ENCODE measurements around the gene FCAMR.
A peak's percentile ranks its signal among the peaks of the same experiment; 100 is the strongest.

FCAMR gene

GRCh38 chr1:206979379-206980043, 9.3 kb upstream of the FCAMR start:
- in situ Hi-C loops (cut with HindIII; ENCODE audit: low pct_ligation_motif_present, low sequenced_read_pairs) = no loop called here
- Histone ChIP-seq H3K27ac (no peak overlapping the region), H3K4me3 (ENCODE audit: low read depth, low read length) (no peak overlapping the region), H3K27me3 (replicated peaks) (peaks cover 9% of the 10 kb centered on the region), H3K36me3 (replicated peaks) (no peaks in the 10 kb centered on the region)
- DNase-seq = peak; percentile 5
- TF ChIP-seq CTCF (IDR thresholded peaks at IDR 0.05; ENCODE audit: low read depth, low read length, missing control alignments) = peak; percentile 74

DNA sequence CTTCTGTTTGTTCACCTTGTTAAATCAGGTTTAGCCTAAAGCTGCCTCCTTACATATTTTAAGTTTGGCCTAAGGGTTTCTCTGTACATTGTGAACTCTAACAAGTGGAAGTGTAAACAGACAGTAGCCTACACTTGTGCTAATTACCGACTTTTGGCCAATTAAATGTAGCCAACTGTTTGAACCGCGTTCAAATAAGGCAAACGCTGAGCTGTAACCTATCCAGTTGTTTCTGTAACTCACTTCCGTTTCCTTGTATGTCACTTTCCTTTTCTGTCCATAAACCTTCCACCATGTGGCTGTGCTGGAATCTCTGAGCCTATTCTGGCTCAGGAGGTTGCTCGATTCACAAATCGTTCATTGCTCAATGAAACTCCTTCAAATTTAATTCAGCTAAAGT, 8.0 kb upstream of the FCAMR start:
- no peak for TF ChIP-seq CTCF (IDR thresholded peaks at IDR 0.05; ENCODE audit: low read depth, low read length, missing control alignments)
- in situ Hi-C loops (cut with HindIII; ENCODE audit: low pct_ligation_motif_present, low sequenced_read_pairs) = no loop called here

DNA sequence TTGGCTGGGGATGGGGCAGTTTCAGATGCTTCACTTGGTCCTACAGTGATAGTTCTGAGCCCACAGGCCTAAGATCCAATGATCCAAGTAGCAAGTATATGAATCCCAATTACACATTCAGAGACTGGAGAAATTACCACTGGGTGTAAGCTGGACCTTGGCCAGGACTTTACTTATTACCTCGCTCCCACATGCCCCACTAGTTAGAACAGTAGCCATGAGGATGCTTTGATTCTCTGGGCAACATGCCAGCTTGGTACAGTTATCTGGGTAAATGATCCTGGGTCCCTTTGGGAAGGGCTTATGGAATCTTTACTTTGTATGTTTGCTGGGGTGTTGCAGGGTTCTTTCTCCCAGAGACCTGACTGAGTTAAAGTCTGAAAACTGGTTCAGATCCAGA, 5.0 kb upstream of the FCAMR start:
- Histone ChIP-seq H3K27me3 (replicated peaks) (peaks cover 5% of the 10 kb centered on the region), H3K36me3 (replicated peaks) (no peaks in the 10 kb centered on the region), H3K4me3 (ENCODE audit: low read depth, low read length) (no peak overlapping the region), H3K27ac (no peak overlapping the region)
- no peak for DNase-seq
- in situ Hi-C loops (cut with HindIII; ENCODE audit: low pct_ligation_motif_present, low sequenced_read_pairs) = no loop called here
- TF ChIP-seq CTCF (IDR thresholded peaks at IDR 0.05; ENCODE audit: low read depth, low read length, missing control alignments) = no peak

More for the DNA sequence above, 8.0 kb upstream of the FCAMR start:
- H3K27me3 ChIP-seq (replicated peaks) = peaks cover 11% of the 10 kb centered on the region
- no peak overlapping the region for H3K27ac ChIP-seq
- no peak for DNase-seq
- H3K4me3 ChIP-seq (ENCODE audit: low read depth, low read length) = no peak overlapping the region
- H3K36me3 ChIP-seq (replicated peaks) = no peaks in the 10 kb centered on the region

GRCh38 chr1:206974140-206974539, 3.9 kb upstream of the FCAMR start:
- in situ Hi-C loops (cut with HindIII; ENCODE audit: low pct_ligation_motif_present, low sequenced_read_pairs) = no loop called here
- no peak for TF ChIP-seq CTCF (IDR thresholded peaks at IDR 0.05; ENCODE audit: low read depth, low read length, missing control alignments)

DNA sequence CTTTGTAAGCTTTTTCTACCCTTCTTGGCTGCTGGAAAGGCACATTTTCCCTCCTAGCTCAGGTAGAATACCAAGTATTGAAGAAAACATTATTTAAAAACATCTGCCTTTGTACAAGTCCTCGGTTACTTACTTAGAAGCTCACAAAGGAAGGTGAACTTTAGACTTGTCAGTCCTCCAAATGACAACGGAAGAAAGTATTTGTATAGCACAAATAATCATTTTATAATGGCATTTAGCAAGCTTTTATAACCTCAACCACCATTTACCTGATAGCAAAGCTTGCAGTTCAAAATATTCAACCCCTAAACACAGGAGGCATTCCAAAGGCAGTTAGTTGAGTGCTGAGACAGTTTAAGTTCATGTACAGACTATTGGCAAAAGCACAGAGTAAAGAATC, 2.5 kb upstream of the FCAMR start:
- Histone ChIP-seq H3K36me3 (replicated peaks) (no peaks in the 10 kb centered on the region), H3K27me3 (replicated peaks) (peaks cover 5% of the 10 kb centered on the region), H3K27ac (no peak overlapping the region), H3K4me3 (ENCODE audit: low read depth, low read length) (no peak overlapping the region)
- no peak for DNase-seq
- TF ChIP-seq CTCF (IDR thresholded peaks at IDR 0.05; ENCODE audit: low read depth, low read length, missing control alignments) = no peak
- in situ Hi-C loops (cut with HindIII; ENCODE audit: low pct_ligation_motif_present, low sequenced_read_pairs) = no loop called here

More at GRCh38 chr1:206974140-206974539, 3.9 kb upstream of the FCAMR start:
- H3K27ac ChIP-seq = no peak overlapping the region
- no peak for DNase-seq
- H3K4me3 ChIP-seq (ENCODE audit: low read depth, low read length) = no peak overlapping the region
- H3K27me3 ChIP-seq (replicated peaks) = peaks cover 5% of the 10 kb centered on the region
- H3K36me3 ChIP-seq (replicated peaks) = no peaks in the 10 kb centered on the region
